SK-N-SH treated with all-trans-retinoic acid at 6 μM for 48 hours (cell line): ENCODE measurements around the gene GAGE12J.
"Not testable (repeated sequence)": the region's sequence is repeated elsewhere in the genome, so short reads cannot be mapped to it uniquely, and the experiment has no call there.

Experiments
- POU6F1 ChIP-seq: fragments of 250-450 bp; sonication (Bioruptor Pico); IDR thresholded peaks from 2 replicates; pipeline ENCODE4 v1.8.0; 2021; ENCODE audit warnings: low read depth, mild to moderate bottlenecking, moderate library complexity, borderline replicate concordance
- TCF4 ChIP-seq: fragments of 250-450 bp; sonication (Bioruptor Pico); IDR thresholded peaks from 2 replicates; pipeline ENCODE4 v1.8.0; 2021; ENCODE audit warnings: mild to moderate bottlenecking, moderate library complexity, borderline replicate concordance
- TOX ChIP-seq: fragments of 250-450 bp; sonication (Bioruptor Pico); IDR thresholded peaks from 2 replicates; pipeline ENCODE4 v1.8.0; 2021; ENCODE audit warnings: mild to moderate bottlenecking, moderate library complexity, borderline replicate concordance
- TSHZ2 ChIP-seq: fragments of 250-450 bp; sonication (Bioruptor Pico); IDR thresholded peaks from 2 replicates; pipeline ENCODE4 v1.5.0; 2020; ENCODE audit warnings: mild to moderate bottlenecking, moderate library complexity

GRCh38 chrX:49307775-49308174, 14.1 kb upstream of the GAGE12J start:
- TF ChIP-seq TCF4; TSHZ2; POU6F1; TOX (CRISPR knock-in tag): not testable (repeated sequence)
